Smooth muscle cell (in vitro differentiated cells): ENCODE measurements around the gene CLC. TPM values are rescaled to one million over a fixed set of nuclear protein-coding genes. Genes with fewer than 3 reads are reported as not detected.

ENCODE experiments used
- DNase-seq: peaks from one replicate; lab custom pipeline; 2025; ENCODE audit not compliant: unreplicated experiment; lab: John Stamatoyannopoulos, UW
- H2AFZ ChIP-seq: fragments of 200-600 bp; sonication (generic); 2 replicates; pipeline ENCODE4 v1.6.0; 2016; ENCODE audit warnings: antibody characterized with exemption, low read depth, mild to moderate bottlenecking
- H3F3A ChIP-seq: fragments of 200-600 bp; sonication (generic); 2 replicates; pipeline ENCODE4 v1.6.0; 2017; ENCODE audit warnings: antibody characterized with exemption, low read depth
- H3K27ac ChIP-seq: fragments of 200-600 bp; sonication (generic); 2 replicates; pipeline ENCODE4 v1.5.1; 2016; ENCODE audit warnings: low read depth, mild to moderate bottlenecking
- H3K27me3 ChIP-seq: fragments of 200-600 bp; sonication (generic); 2 replicates; pipeline ENCODE4 v1.6.1; 2016; ENCODE audit warnings: low read depth, mild to moderate bottlenecking
- H3K36me3 ChIP-seq: fragments of 200-600 bp; sonication (generic); 2 replicates; pipeline ENCODE4 v1.5.1; 2016; ENCODE audit warnings: low read depth
- H3K4me1 ChIP-seq: fragments of 200-600 bp; sonication (generic); 2 replicates; pipeline ENCODE4 v1.5.1; 2016; ENCODE audit warnings: low read depth
- H3K4me2 ChIP-seq: fragments of 200-600 bp; sonication (generic); 2 replicates; pipeline ENCODE4 v1.6.0; 2016; ENCODE audit warnings: mild to moderate bottlenecking
- H3K4me3 ChIP-seq: fragments of 200-600 bp; sonication (generic); 2 replicates; pipeline ENCODE4 v1.5.1; 2016; ENCODE audit warnings: mild to moderate bottlenecking
- H3K79me2 ChIP-seq: fragments of 200-600 bp; sonication (generic); 2 replicates; pipeline ENCODE4 v1.6.0; 2016; ENCODE audit warnings: low read depth, mild to moderate bottlenecking
- H3K9ac ChIP-seq: fragments of 200-600 bp; sonication (generic); 2 replicates; pipeline ENCODE4 v1.6.0; 2016; ENCODE audit warnings: low read depth
- H3K9me3 ChIP-seq: fragments of 200-600 bp; sonication (generic); replicated peaks from 2 replicates; pipeline ENCODE4 v1.5.1; 2016; ENCODE audit warnings: low read depth
- H4K20me1 ChIP-seq: fragments of 200-600 bp; sonication (generic); 2 replicates; pipeline ENCODE4 v1.6.0; 2016; ENCODE audit warnings: low read depth
- CTCF ChIP-seq: fragments of 200-600 bp; sonication (generic); IDR thresholded peaks from 2 replicates; pipeline ENCODE4 v1.5.1; 2017; ENCODE audit warnings: borderline replicate concordance, mild to moderate bottlenecking, antibody characterized with exemption; ENCODE audit not compliant: insufficient read depth, poor library complexity, severe bottlenecking
- WGBS: methylation state at CpG from one replicate; pipeline ENCODE4 v1.1.7; 2016; ENCODE audit warnings: low lambda C conversion rate; 5-methylcytosine and 5-hydroxymethylcytosine counted together
- polyA plus RNA-seq: library from polyadenylated mRNA; unstranded; fragments of >200 nt; fragmentation: Nextera tagmentation; extraction: Ambion mirVana; gene quantifications from 2 replicates; pipeline ENCODE4 v1.2.1, GENCODE V29; 2016
- total RNA-seq: library from RNA; depleted of rRNA; stranded (reverse); fragments of >200 nt; gene quantifications from 2 replicates; pipeline ENCODE4 v1.2.3, GENCODE V29; 2014

Gene CLC
- total RNA-seq (not detected in 2 replicates), polyA plus RNA-seq (not detected in 2 replicates)

DNA sequence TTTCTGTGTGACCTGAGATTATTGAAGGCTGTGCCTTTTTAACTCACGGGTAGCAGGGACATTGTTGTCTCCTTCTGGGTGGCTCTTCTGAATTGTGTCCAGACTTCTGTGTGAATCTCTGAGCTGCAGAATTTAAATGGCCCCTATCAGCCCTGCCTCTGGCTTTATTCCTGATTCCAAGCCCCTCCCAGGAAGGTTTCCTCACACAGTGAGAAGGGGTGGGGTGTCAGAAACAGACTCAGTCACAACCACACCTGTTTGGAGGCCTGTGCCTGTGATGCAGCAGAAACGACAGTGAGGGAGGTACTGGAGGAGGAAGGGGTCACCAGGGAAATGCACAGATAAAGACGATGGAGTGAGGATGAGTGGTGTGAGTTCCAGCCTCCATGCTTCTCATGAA is at the start of gene CLC:
Gene CLC (minus strand): TSS at position 139 of the 400 bp plus-strand sequence. CDS start 77 bp downstream, at position 62.
- Histone ChIP-seq H3K4me3 (no peak within 1 kb of the TSS), H3K27me3 (peaks cover 3% of the 10 kb centered on the region), H3K36me3 (no peaks in the 10 kb centered on the region), H3K4me2 (no peak within 1 kb of the TSS), H3F3A (no peaks in the 10 kb centered on the region), H2AFZ (no peak within 1 kb of the TSS), H3K9me3 (no peaks in the 10 kb centered on the region), H3K27ac (no peak within 1 kb of the TSS), H3K9ac (no peak within 1 kb of the TSS), H3K4me1 (no peaks in the 10 kb centered on the region), H3K79me2 (no peaks in the 10 kb centered on the region), H4K20me1 (no peaks in the 10 kb centered on the region)
- TF ChIP-seq CTCF, result no peak
- 79% methylated on average over 3 of the region's 3 CpGs for WGBS
- DNase-seq, result no peak

DNA sequence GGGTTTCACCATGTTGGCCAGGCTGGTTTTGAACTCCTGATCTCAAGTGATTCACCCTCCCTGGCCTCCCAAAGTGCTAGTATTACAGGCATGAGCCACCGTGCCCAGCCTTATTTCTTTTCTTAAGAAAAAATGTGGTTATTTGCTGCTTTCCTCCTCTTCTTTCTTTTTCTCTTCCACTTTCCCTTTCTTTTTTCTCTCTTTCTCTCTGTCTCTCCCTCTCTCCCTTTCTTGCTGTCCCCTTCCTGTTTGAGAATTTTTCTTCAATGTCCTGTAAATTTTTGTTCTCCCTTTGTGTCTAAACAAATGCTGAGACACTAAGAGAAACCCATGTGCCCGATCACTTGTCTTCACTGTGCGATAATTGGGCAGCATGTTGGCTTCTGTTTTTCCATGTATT is 43.1 kb upstream of the CLC start:
- no peak overlapping the region for H2AFZ ChIP-seq
- H3K4me1 ChIP-seq, result no peaks in the 10 kb centered on the region
- no peak for DNase-seq
- no peak for TF ChIP-seq CTCF
- H4K20me1 ChIP-seq, result no peaks in the 10 kb centered on the region
- no peaks in the 10 kb centered on the region for H3K79me2 ChIP-seq
- no peaks in the 10 kb centered on the region for H3K36me3 ChIP-seq
- no peak overlapping the region for H3K27ac ChIP-seq
- no peak overlapping the region for H3K4me2 ChIP-seq
- H3K9ac ChIP-seq, result no peak overlapping the region
- no peaks in the 10 kb centered on the region for H3K9me3 ChIP-seq
- H3F3A ChIP-seq, result no peaks in the 10 kb centered on the region
- 85% methylated on average over 3 of the region's 3 CpGs for WGBS
- H3K4me3 ChIP-seq, result no peak overlapping the region
- H3K27me3 ChIP-seq, result no peaks in the 10 kb centered on the region

GRCh38 chr19:39778763-39779162 is 40.9 kb upstream of the CLC start, which contains the start of gene LEUTX:
Gene LEUTX, plus strand, starts transcription at chr19:39778854. Its CDS starts 67 bp downstream, at chr19:39778921.
- Histone ChIP-seq H3K9me3 (no peaks in the 10 kb centered on the region), H3K9ac (no peak within 1 kb of the TSS), H2AFZ (no peak within 1 kb of the TSS), H3K4me2 (no peak within 1 kb of the TSS), H3K27ac (no peak within 1 kb of the TSS), H3K36me3 (no peaks in the 10 kb centered on the region), H4K20me1 (no peaks in the 10 kb centered on the region), H3F3A (no peaks in the 10 kb centered on the region), H3K79me2 (no peaks in the 10 kb centered on the region), H3K4me1 (no peaks in the 10 kb centered on the region), H3K4me3 (no peak within 1 kb of the TSS), H3K27me3 (no peaks in the 10 kb centered on the region)
- DNase-seq, result no peak
- WGBS, result 74% methylated on average over 4 of the region's 4 CpGs
- no peak for TF ChIP-seq CTCF

DNA sequence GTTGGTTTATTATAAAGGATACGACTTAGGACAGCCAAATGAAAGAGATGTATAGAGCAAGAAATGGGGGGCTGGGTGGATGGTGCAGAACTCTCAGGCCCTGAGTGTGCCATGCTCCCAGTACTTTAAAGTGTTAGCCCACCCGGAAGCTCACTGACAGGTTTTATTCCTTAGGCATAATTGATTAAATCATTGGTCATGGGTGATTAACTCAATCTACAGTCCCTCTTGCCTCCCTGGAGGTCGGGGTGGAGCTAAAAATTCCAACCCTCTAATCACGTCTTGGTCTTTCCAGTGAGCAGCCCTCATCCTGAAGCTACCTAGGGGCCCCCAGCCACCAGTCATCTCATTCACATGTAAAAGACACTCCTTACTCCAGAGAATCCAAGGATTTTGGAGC is 31.0 kb upstream of the CLC start:
- Histone ChIP-seq H3K4me2 (no peak overlapping the region), H3F3A (no peaks in the 10 kb centered on the region), H3K4me1 (no peaks in the 10 kb centered on the region), H4K20me1 (no peaks in the 10 kb centered on the region), H3K36me3 (no peaks in the 10 kb centered on the region), H3K27me3 (no peaks in the 10 kb centered on the region), H3K4me3 (no peak overlapping the region), H3K9ac (no peak overlapping the region), H2AFZ (no peak overlapping the region), H3K9me3 (no peaks in the 10 kb centered on the region), H3K79me2 (no peaks in the 10 kb centered on the region), H3K27ac (no peak overlapping the region)
- TF ChIP-seq CTCF, result no peak
- WGBS, result 66% methylated on average over 4 of the region's 4 CpGs
- no peak for DNase-seq
